Adrenal gland (tissue), 5 donors: ENCODE data around the gene HDAC11.

Experiments used
- POLR2A ChIP-seq, 2 donors: fragments of 450-650 bp; IDR thresholded peaks; one replicate each; pipeline ENCODE4 v1.6.1; 2017; ENCODE audit warnings: antibody characterized with exemption in 2 of 2, mild to moderate bottlenecking in 2 of 2, moderate library complexity in 1 of 2
- TF ChIP-seq, protein P1 (sequence below), 6 experiments: fragments of 450-650 bp in 4 of 6; fragments of 200-600 bp in 2 of 6; sonication (generic) in 1 of 6; IDR thresholded peaks; 1 replicate in 5 of 6; 2 replicates in 1 of 6; pipeline versions ENCODE4 v1.5.1 to v1.8.0; 2016 to 2021; ENCODE audit warnings: antibody characterized with exemption in 6 of 6, mild to moderate bottlenecking in 2 of 6, moderate library complexity in 1 of 6
- donor health status: DM: no; HTN: no; CAD: no.

DNA sequence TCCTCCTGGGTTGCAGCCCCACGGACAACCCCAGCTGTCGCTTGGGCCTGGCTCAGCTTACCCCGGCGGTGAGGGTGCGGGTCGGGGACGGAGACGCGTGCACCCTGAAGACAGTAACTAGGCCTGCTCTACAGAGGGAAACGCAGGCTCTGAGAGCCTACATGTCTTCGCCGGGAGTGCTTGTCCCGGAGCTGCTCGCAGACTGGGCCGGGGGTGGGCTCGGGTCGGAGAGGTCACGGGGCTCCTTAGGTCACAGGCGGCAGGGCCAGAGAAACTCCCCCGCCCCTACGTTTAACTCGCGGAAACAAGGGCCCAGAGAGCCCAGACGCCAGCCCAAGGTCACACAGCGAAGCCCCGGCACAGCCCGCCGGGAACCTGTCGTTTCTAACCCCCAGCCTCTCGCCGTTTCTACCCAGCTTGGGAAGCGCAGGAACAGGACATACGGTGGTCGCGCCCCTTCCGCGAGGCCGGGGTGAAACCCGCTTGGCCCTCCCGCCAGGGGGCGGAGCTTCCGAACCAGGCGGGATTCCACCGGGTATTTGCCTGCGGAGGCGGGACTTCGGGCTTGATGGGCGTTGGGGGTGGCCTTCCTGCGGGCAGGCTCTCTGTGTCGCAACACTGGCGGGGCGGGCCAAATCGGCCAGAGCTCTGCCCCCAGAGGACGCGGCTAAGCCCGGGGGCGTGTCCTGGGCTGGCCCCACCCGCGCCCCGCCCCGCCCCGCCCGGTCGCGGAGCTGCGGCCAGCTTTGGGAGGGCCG lies at the start of gene HDAC11:
- TF ChIP-seq, protein P1, sequence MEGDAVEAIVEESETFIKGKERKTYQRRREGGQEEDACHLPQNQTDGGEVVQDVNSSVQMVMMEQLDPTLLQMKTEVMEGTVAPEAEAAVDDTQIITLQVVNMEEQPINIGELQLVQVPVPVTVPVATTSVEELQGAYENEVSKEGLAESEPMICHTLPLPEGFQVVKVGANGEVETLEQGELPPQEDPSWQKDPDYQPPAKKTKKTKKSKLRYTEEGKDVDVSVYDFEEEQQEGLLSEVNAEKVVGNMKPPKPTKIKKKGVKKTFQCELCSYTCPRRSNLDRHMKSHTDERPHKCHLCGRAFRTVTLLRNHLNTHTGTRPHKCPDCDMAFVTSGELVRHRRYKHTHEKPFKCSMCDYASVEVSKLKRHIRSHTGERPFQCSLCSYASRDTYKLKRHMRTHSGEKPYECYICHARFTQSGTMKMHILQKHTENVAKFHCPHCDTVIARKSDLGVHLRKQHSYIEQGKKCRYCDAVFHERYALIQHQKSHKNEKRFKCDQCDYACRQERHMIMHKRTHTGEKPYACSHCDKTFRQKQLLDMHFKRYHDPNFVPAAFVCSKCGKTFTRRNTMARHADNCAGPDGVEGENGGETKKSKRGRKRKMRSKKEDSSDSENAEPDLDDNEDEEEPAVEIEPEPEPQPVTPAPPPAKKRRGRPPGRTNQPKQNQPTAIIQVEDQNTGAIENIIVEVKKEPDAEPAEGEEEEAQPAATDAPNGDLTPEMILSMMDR (IDR thresholded peaks at IDR 0.05) = peak; percentile 33 to 72 (median 42)
- peak; percentile 73 to 77 for TF ChIP-seq POLR2A (IDR thresholded peaks at IDR 0.05)
